GM21423 (cell line): ENCODE data around the gene KRT32.

ENCODE experiments used
- ATAC-seq: cut with Tn5 transposase; IDR thresholded peaks from one replicate; pipeline ENCODE4 v1.9.1; 2021; ENCODE audit warnings: mild to moderate bottlenecking, moderate library complexity; ENCODE audit not compliant: unreplicated experiment

KRT32 gene

DNA sequence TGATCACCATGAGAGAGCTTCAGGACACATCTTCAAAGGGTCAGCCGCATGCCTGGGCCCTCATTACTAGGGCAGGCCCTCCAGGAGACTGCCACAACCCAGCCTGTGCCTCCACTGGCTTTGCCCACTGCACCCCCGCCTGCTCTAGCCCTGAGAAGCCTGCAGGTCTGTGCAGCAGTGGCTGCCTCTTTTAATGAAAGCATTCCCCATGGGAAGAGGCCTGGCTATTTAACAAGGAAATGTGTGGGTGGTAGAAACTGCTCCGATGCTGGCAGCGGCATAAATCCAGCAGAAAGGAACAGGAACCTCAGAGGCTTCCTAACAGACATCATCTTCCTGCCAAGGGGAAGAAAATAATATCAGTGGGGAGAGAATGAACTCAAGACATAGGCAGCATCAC, 375 bp upstream of the KRT32 start:
- ATAC-seq = no peak

DNA sequence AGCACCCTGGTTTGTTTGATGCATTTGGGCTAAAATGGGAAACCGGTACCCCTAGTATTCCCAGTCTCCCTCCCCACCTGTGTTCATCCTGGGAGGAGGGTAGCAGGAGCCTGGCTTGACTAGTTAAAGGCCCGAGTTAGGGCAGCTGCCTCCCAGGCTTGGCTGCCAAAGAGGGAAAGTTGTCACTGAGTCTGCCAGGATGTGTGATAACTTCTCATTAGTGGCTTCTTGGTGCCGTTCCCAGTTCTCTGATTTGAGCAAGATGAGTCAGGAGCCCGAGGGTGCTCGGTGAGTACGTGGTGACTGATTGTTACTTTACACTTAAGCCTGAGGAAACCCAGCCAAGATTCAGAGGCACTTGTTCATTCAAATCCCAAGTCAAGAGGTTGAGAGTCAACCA, 2.5 kb downstream of the KRT32 start:
- no peak for ATAC-seq

DNA sequence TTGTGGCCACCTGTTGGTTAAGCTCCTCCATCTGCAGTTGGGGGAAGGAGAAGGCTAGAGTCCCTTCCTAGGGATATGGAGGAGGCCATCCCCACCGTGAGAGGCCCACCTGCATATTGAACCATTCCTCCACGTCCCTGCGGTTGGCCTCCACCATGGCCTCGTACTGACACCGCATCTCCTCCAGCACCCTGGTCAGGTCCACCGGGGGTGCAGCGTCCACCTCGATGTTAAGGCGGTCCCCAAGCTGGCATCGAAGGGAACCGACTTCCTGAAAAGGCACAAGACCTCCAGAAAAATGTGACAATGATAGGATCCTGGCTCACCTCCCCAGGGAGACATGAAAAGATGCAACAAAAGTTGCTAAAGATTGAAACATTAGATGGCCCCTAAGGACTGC, 3.0 kb downstream of the KRT32 start:
- no peak for ATAC-seq

DNA sequence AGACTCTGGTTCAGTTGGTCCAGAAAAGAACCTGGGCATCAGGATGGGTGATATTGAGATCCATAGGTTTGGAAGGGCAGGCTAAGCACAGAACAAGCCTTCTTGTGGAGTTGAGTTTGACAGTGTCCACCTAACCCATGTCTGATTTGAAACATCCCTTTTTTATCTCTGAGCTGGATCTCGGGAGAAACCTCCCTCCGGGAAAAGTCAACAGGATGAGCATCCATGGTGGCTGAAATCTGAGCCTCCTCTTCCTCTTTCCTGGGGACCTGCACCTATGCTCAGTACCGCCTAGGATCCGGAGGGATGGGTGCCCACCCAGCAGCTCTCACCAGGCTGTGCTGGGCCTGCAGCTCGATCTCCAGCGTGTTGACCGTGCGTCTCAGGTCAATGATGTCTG, 3.4 kb downstream of the KRT32 start:
- ATAC-seq = no peak

DNA sequence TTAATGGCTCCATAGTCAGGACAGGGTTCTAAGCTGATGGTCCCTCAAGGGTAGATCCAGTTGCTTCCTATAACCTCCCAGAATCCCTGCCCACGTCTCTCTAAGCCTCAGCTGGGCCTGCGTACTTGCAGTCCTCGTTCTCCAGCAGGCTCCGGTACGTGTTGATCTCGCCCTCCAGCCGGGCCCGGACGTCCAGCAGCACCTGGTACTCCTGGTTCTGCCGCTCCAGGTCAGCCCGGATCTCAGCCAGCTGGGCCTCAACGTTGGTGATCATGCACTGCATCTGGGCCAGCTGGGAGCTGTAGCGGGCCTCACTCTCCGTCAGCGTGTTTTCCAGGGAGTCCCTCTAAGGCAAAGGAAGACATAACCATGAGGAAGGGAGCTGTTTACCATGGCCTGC, 4.5 kb downstream of the KRT32 start:
- ATAC-seq = no peak

DNA sequence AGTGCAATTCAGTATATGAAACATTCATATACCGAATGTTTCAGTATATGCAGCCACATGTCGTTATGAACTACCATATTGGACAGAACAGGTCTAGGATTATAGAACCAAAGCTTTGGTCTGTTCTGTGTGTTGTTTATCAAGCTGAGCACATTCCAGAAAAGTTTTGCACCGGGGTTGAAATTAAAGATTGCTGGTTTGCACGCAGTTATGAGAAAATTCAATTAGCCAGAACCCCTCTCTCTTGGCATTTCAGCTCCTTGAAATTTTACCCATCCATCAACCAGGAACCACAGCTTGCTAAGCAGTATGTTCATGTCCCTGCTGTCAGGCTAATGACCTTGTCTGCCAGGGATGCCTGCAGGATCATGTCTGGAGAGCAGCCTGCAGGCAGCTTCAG, 9.5 kb downstream of the KRT32 start:
- ATAC-seq = no peak

DNA sequence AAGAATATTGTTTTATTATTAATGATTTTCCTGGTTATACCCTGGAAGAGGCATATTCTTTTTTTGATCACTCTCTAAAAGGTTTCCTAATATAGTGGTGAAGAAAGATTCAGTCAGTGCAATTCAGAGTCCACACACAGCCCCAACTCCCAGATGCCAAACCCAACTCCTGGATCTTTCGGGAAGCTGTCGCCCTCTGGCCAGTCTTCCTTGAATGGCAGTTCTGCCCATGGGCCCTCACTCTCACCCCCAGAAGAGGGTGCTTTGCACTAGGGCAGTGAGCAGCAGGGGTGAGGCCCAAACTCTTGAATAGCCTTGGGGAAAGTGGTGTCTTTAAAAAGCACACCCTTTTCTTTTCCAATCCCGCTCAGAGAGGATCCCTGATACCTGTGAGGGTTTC, 11.0 kb downstream of the KRT32 start:
- no peak for ATAC-seq

DNA sequence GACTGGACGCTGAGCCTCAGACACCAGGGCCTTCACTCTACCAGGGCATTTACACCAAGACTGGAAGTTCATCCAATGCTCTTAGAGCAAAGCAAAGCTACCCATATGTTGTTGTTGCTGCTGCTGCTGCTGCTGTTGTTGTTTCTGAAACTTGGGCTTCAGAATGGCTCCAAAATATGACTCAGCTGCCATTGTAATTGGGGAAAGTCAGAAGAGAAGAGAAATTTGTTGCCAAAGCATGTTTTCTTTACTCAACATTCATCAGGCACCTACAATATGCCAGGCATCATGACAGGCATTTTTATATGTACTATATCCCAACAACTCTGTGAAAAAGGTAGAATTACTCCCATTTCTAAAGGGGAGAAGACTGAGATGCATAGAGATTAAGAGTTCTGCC, 11.9 kb downstream of the KRT32 start:
- no peak for ATAC-seq

DNA sequence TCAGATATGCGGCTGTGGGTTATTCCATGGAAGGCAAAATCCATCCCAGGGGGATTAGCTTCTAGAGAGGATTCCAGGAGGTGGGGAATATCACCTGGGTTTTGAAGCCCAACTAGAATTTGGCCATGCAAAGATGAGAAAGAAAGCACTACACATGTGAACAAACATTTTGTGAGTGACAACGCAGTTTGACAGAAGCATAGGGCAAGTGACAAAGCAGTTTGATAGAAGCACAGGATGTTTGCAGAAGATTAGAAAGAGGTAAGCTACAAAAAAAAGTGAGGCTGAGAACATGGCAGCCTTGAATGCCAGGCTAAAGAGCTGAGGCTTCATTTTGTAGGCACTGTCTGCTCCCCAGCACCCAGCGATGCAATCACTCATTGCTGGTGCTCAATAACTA, 14.1 kb downstream of the KRT32 start:
- ATAC-seq = no peak

DNA sequence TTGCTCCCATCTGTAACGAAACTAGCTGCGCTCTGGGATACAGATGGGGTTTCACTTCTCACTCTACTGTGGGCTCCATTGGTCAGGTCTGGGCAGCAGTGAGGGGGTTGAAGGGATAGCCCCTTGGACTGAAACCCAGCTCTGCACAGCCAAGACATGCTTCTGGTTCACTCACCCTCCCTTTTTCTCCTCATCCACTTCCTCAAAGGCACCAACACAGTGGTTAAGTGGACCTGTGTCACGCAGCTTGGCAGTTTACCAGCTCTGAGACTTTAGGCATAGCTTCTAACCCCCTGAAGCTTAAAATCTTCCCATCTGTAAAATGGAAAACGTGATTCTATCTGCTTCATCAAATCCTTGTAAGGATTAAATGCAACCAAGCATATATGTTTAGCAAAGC, 14.9 kb downstream of the KRT32 start:
- ATAC-seq = no peak

DNA sequence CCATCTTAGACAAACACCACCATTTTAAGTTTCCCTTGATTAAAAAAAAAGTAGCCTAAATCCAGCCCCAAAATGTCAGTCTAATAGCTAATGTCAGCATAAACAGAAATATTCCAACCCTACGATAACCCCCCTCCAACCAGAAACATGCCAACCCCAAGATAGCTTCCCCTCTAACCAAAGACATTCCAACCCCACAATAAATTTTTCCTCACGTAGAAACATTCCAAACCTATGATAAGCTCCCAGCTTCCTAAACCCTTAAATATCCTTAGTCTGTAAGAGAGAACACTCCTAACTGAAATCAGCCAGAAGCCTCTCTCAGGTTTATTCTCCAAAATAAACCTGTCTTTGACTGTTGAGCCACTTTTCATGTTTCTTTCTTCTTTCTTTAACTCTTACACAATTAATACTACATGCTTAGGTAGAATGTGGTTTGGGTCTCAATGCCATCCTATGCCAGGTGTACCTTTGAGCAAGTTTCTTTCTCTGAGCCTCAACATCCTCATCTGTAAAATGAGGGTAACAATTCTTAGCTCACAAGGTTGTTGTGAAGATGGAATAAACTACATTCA, 15.9 kb downstream of the KRT32 start:
- no peak for ATAC-seq

DNA sequence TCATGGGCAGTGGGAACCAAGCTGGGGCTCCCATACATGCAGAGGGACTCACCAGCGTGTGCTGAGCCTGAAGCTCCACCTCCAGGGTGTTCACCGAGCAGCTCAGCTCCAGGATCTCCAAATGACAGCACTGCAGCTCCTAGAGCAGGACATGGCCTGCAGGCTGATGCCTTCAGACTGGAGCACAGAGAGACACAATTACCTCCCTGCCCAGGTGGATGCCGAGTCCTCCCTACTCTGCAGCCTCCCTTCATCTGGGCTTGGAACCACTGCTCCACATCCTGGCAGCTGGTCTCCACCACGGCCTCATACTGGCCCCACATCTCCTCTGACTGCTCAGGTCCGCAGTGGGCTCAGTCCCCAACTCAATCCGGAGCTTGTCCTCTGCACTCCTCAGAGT, 18.2 kb downstream of the KRT32 start:
- ATAC-seq = no peak

DNA sequence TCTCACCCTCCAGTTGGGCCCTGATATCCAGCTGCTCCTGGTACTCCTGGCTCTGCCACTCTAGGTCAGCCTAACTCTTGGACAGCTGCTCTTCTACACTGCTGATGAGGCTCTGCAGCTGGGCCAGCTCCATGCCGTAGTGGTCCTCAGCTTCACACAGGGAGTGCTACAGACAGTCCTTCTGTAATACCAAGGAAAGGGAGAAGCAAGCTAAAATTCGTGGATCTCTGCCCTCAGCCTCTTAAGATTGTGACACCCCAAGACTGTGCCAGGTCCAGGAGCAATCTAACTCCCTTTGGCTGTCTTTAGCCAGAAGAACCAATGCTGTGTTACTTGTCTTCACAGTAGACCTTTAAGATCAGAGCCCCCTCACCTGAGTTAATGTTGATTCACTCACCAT, 18.7 kb downstream of the KRT32 start:
- ATAC-seq = no peak

DNA sequence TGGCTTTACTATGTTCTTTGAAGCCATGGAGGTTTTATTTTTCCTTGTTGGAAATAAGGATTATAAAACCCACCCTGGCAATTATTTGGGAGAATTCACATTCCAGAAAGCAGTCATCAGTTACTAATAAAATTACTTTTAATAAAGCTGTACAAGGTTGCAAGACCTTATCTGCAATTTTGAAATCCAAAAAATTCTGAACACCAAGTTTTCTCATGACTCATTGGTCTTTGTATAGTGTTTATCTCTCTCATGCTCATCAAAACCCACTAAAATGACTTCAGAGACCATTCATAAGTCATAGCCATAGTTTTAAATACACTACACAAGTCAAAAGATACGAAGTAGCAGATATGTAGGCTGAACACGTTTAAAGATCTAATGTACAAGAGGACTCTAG, 20.4 kb downstream of the KRT32 start:
- no peak for ATAC-seq

DNA sequence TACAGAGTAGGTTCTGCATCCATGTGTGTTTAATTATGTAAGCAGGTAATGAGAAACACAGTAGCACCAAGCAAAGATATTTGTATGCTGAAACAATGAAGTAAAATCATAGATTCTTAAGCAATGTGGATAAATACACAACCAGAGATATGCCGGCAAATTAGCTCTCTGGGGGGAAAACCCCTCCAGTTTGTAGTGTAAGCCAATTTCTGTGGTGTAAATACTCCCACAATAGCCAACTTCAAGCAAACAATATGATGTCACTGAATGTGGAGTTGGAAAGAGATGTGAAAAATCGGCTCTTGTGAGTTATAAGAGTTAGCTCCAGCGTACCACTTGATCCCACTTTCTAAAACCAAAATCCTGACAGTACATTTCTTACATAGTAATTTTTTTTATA, 22.5 kb downstream of the KRT32 start:
- no peak for ATAC-seq

DNA sequence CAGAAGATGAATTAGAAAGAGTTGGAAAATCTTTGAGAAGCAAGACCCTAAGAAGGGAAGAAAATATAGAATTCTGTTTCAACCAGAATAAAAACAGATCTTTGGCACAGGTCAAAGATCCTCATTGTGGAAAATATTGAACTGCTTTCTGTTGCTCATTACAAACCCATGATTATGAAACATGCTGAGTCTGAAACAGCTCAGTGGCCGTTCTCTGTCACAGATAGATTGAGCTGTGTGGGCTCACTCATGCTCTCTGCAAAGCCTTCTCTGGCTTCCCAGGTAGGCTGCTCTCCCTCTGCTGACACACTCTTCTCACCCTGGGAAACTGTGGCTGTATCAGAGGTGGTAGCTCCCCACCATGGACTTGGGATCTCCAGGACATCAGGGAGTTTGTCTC, 23.0 kb downstream of the KRT32 start:
- no peak for ATAC-seq

DNA sequence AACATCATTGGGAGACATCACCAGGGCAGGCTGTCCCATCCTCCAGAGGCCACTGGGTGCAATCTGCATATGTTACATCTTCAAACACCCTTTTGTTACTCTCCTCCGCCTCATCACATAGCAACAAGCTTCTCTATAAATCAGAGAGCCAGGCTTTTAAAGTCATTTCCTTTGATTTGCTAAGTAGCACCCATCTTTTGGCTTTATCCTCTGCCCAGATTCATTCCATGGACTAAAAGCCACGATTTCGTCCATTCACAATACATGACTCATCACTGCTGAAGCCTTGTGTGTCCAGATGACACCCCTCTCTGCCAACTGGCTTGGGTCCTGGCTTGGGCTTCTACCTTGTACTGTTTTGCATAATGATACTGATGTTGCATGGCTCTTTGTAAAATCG, 24.4 kb downstream of the KRT32 start:
- ATAC-seq = no peak

DNA sequence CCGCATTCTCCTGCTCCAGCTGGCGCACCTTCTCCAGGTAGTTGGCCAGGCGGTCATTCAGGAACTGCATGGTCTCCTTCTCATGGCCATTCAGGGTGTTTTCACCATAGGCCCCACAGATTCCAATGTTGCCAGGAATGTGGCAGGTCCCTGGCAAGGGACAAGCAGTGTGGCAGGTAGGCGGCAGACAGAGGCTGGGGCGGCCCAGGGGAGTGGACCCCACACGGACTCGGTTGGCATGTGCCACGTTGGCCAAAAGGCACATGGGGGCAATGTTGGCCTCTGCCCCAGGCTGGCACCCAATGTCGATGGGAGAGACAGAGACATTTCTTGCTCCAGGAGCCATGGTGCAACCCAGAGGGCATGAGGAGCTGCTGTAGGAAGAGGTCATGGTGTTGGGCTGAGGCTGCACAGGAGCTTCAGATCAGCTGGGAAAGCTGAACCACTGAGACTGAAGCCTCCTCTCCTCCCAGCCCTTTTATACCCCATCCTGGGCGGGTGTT, 26.6 kb downstream of the KRT32 start, which contains the start of gene KRT38:
KRT38 (minus strand) TSS at position 453 of the 503 bp plus-strand sequence; CDS start at position 391, 62 bp downstream.
- ATAC-seq = no peak

DNA sequence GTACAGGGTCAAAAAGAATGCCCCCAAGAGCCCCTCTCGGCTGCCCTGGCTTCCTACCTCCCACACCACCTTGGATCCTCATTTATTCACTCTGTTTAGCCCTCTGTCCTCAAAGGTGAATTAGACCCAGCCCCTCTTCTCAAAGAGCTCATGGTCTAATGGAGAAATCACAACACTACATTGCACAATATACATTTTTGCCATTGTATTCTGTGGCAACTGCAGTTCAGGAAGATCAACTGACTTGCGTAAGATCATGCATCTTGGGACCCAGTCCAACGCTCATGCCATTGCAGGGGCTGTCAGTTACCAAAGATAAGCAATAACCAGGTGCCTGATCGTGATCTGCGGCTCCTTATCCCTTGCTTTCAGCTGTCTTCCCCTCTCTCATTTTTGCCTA, 27.8 kb downstream of the KRT32 start:
- no peak for ATAC-seq

DNA sequence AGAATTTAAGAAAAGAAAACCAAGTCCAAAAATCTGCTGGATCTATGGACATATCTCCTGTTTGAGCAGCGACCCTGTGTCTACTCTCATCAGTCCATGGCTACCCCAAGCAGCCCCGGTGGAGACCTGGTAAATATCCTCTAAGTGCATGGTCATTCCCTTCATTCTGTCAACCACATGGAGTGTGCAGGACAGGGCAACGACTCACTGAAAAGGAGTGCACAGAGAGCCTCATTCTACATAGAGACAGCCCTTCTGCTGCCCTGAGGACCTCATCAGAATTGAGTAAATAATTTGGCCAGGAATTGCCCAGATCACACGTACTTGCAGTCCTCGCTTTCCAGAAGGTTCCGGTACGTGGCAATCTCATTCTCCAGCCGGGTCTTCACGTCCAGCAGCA, 29.4 kb downstream of the KRT32 start:
- no peak for ATAC-seq

DNA sequence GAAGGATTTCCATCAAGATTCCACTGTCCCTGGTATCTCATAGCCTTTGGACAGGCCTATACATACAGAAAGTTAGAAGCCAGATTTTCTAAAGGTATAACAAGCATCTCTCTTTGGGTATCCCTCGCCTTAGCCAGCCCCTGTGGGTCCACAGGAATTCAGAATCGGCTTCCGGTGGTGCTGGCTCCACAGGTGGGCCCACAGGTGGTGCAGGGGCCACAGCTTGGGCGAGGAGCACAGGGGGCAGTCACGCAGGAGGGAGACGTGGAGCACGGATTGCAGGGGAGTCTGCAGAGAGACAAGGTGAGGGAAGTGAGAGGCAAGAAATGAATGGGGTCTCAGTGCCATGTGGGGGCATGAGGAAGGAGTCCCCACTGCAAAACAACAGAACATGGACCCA, 29.9 kb downstream of the KRT32 start:
- ATAC-seq = no peak

DNA sequence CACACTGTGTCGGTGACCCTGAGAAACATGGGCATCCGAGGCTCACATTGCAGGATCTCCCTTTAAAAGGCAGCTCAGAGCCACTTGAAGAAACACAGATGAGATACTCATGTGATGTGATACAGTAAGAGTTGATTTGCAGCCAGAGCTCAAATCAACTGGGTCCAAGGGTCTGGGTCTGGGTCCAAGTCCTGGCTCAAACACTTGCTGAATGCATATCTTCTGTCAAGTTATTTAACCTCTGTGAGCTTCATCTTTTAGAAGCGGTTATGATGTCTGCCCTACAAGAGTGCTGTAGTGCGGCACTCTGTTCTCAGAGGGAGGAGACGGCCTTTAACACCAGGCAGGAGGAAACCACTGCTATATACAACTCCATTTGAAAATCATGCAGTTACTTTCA, 32.8 kb downstream of the KRT32 start:
- ATAC-seq = no peak

DNA sequence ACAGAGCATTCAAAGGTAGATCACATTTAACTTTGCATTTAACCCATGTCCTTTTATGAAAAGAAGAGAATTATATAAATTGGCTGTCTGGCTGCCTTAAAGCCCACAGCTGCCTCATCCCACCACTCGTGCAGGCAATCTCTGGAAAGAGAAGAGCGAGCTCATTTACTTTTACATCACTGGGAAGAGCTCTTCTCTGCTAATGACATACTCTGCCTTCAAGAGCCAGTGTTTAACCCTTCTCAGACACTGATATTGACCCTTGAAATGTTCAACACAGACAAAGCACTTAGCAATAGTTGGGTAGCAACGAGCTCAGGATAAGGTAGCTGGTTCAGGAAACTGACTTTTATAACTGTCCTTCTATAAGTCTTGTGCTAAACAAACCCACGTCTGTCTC, 33.2 kb downstream of the KRT32 start:
- ATAC-seq = no peak
